Mucosa of descending colon (tissue), 3 donors: ENCODE measurements around the gene IL17A. TPM values are rescaled to one million over a fixed set of nuclear protein-coding genes. Genes with fewer than 3 reads are reported as not detected.

ENCODE experiments used
- ATAC-seq: fragments of 200-7000 bp; cut with Tn5 transposase; one replicate; pipeline ENCODE4 v1.9.1; 2020; ENCODE audit warnings: mild to moderate bottlenecking, moderate library complexity
- DNase-seq, 3 donors: peaks; one replicate each; pipeline ENCODE4 v3.0.0-alpha.2; 2020
- H3K36me3 ChIP-seq: fragments of 200-600 bp; one replicate; pipeline ENCODE4 v1.8.0; 2021; ENCODE audit warnings: low read depth, mild to moderate bottlenecking
- H3K4me1 ChIP-seq: fragments of 200-600 bp; one replicate; pipeline ENCODE4 v1.8.0; 2021; ENCODE audit warnings: low read depth, mild to moderate bottlenecking
- H3K4me3 ChIP-seq: fragments of 200-600 bp; one replicate; pipeline ENCODE4 v1.8.0; 2021; ENCODE audit warnings: mild to moderate bottlenecking
- H3K9me3 ChIP-seq: fragments of 200-600 bp; one replicate; pipeline ENCODE4 v1.8.0; 2021; ENCODE audit warnings: mild to moderate bottlenecking
- CTCF ChIP-seq: fragments of 200-600 bp; IDR thresholded peaks from one replicate; pipeline ENCODE4 v1.8.0; 2022; ENCODE audit warnings: antibody characterized with exemption, mild to moderate bottlenecking
- intact Hi-C, 2 donors: fragments of 100-400 bp; cut with DNase I in 1 of 2; cut with micrococcal nuclease in 1 of 2; formaldehyde crosslinking; loops; one replicate each; pipeline versions ENCODE4 v1.11.0 to v1.11.1; 2022; cut with DNase I, micrococcal nuclease
- total RNA-seq, 3 donors: library from RNA; stranded (reverse); fragmentation: NEBNext Ultra II Directional in 2 of 3; extraction: Animal tissue kit (Norgen Biotek cat#: 25700) in 2 of 3; gene quantifications; one replicate each; pipeline versions ENCODE4 v1.2.1 to v1.2.4, GENCODE V29; 2021 to 2023
- donor health status: DM: no; HTN: no; CAD: no; lungs with moderate emphysema.
- donor health status: DM: no; HTN: no; CAD: no.
- donor health status: DM: no; HTN: yes; CAD: no.

The IL17A gene
- total RNA-seq, 3 donors from 2014 or later = not detected

- ATAC-seq (no peak), DNase-seq (no peak)
- no peaks in the 10 kb centered on the region for H3K9me3 ChIP-seq
- TF ChIP-seq CTCF = no peak
- no peaks in the 10 kb centered on the region for H3K36me3 ChIP-seq
- H3K4me1 ChIP-seq = no peaks in the 10 kb centered on the region
- no peak overlapping the region for H3K4me3 ChIP-seq
- intact Hi-C loops = no loop called here
These were observed 28.8 kb upstream of the IL17A start for GRCh38 chr6:52157301-52157941.

GRCh38 chr6:52160472-52161104 lies 25.6 kb upstream of the IL17A start:
- Histone ChIP-seq H3K4me1 (no peaks in the 10 kb centered on the region), H3K36me3 (no peaks in the 10 kb centered on the region), H3K9me3 (no peaks in the 10 kb centered on the region), H3K4me3 (no peak overlapping the region)
- intact Hi-C loops = loop anchor here in 1 of 2 donors (10.0 kb wide), 1 partner anchor 104 kb away; no protein-coding TSS in a partner anchor
- DNase-seq (no peak), ATAC-seq (no peak)
- no peak for TF ChIP-seq CTCF

- intact Hi-C loops = loop anchor here in 1 of 2 donors (10.0 kb wide), 1 partner anchor 103 kb away; no protein-coding TSS in a partner anchor
- TF ChIP-seq CTCF = no peak
- no peak for ATAC-seq
- Histone ChIP-seq H3K4me1 (no peaks in the 10 kb centered on the region), H3K36me3 (no peaks in the 10 kb centered on the region), H3K9me3 (no peaks in the 10 kb centered on the region), H3K4me3 (no peak overlapping the region)
- DNase-seq = no peak
These were observed 24.3 kb upstream of the IL17A start for GRCh38 chr6:52161689-52162438.

- ATAC-seq (peak; percentile 37), DNase-seq (peak in 1 of 3 donors; percentile 4)
- Histone ChIP-seq H3K36me3 (no peaks in the 10 kb centered on the region), H3K4me1 (no peaks in the 10 kb centered on the region), H3K4me3 (no peak overlapping the region), H3K9me3 (no peaks in the 10 kb centered on the region)
- intact Hi-C loops = loop anchor here in 1 of 2 donors (10.0 kb wide), 1 partner anchor 102 kb away; no protein-coding TSS in a partner anchor
- no peak for TF ChIP-seq CTCF
These were observed 23.0 kb upstream of the IL17A start for GRCh38 chr6:52162940-52163908.
